Loucy (cell line): ENCODE measurements around the gene PTRH2.

ENCODE experiments used
- H2AFZ ChIP-seq: fragments of 200-600 bp; sonication (generic); 2 replicates; pipeline ENCODE4 v1.6.0; 2016; ENCODE audit warnings: antibody characterized with exemption, mild to moderate bottlenecking, low read length, moderate library complexity
- H3F3A ChIP-seq: fragments of 200-600 bp; 2 replicates; pipeline ENCODE4 v1.6.0; 2016; ENCODE audit warnings: antibody characterized with exemption, low read depth, mild to moderate bottlenecking
- H3K27me3 ChIP-seq: fragments of 200-600 bp; sonication (generic); 2 replicates; pipeline ENCODE4 v1.6.1; 2014; ENCODE audit warnings: low read length, mild to moderate bottlenecking; ENCODE audit not compliant: insufficient read depth, poor library complexity, severe bottlenecking
- H3K36me3 ChIP-seq: fragments of 200-600 bp; sonication (generic); 2 replicates; pipeline ENCODE4 v1.6.1; 2016; ENCODE audit warnings: low read length; ENCODE audit not compliant: insufficient read depth
- H3K4me1 ChIP-seq: fragments of 200-600 bp; sonication (generic); 2 replicates; pipeline ENCODE4 v1.5.1; 2014; ENCODE audit warnings: low read length, mild to moderate bottlenecking; ENCODE audit not compliant: insufficient read depth, poor library complexity, severe bottlenecking
- H3K4me2 ChIP-seq: fragments of 200-600 bp; sonication (generic); 2 replicates; pipeline ENCODE4 v1.6.0; 2014; ENCODE audit warnings: antibody characterized with exemption, low read length, low read depth, mild to moderate bottlenecking; ENCODE audit not compliant: poor library complexity, severe bottlenecking
- H3K4me3 ChIP-seq: fragments of 200-600 bp; sonication (generic); 2 replicates; pipeline ENCODE4 v1.5.1; 2014; ENCODE audit warnings: low read length, mild to moderate bottlenecking, mixed read lengths; ENCODE audit not compliant: poor library complexity, severe bottlenecking
- H3K79me2 ChIP-seq: fragments of 200-600 bp; sonication (generic); 2 replicates; pipeline ENCODE4 v1.6.1; 2014; ENCODE audit warnings: low read length; ENCODE audit not compliant: insufficient read depth
- H3K9ac ChIP-seq: fragments of 200-600 bp; sonication (generic); 2 replicates; pipeline ENCODE4 v1.6.0; 2014; ENCODE audit warnings: mild to moderate bottlenecking, low read depth, low read length, moderate library complexity; ENCODE audit not compliant: poor library complexity, severe bottlenecking
- H3K9me2 ChIP-seq: fragments of 200-600 bp; sonication (generic); replicated peaks from 2 replicates; pipeline ENCODE4 v1.6.1; 2016; ENCODE audit warnings: low read depth, low read length, mixed read lengths
- H3K9me3 ChIP-seq: fragments of 200-600 bp; sonication (generic); 2 replicates; pipeline ENCODE4 v1.6.1; 2014; ENCODE audit warnings: mild to moderate bottlenecking, antibody characterized with exemption, low read length, low read depth; ENCODE audit not compliant: insufficient read depth
- H4K20me1 ChIP-seq: fragments of 200-600 bp; sonication (generic); 2 replicates; pipeline ENCODE4 v1.6.0; 2014; ENCODE audit warnings: antibody characterized with exemption, low read length, mild to moderate bottlenecking; ENCODE audit not compliant: insufficient read depth, poor library complexity, severe bottlenecking
- EZH2phosphoT487 ChIP-seq: fragments of 200-600 bp; IDR thresholded peaks from 2 replicates; pipeline ENCODE4 v1.6.1; 2018; ENCODE audit warnings: antibody characterized with exemption, mild to moderate bottlenecking, moderate library complexity, borderline replicate concordance
- TF ChIP-seq, protein P1 (sequence below): fragments of 200-600 bp; sonication (generic); conservative IDR thresholded peaks from 2 replicates; pipeline ENCODE4 v1.5.1; 2014; ENCODE audit warnings: mild to moderate bottlenecking, antibody characterized with exemption, low read length

The PTRH2 gene

DNA sequence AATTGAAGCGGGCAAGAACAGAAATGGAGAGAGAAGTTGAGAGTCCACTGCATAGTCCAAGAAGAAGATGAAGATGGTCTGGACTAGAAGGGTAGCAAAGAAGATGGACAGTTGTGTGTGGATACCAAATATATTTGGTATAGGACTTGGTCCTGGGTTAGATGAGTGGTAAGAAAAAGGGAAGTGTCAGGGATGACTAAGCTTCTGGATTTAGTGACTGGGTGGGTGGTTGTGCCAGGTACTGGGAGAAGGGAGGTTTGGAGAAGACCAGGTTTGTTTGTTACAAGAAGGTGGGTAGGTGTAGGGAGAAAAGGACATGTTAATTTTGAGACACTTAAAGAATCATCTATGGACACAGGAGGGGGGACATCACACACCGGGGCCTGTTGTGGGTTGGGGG lies 5.6 kb upstream of the PTRH2 start:
- H3K9me2 ChIP-seq = no peaks in the 10 kb centered on the region
- peak overlapping the region; percentile 10 for H3K4me3 ChIP-seq
- no peaks in the 10 kb centered on the region for H3K9me3 ChIP-seq
- no peaks in the 10 kb centered on the region for H3K36me3 ChIP-seq
- H3K4me1 ChIP-seq = peaks cover 39% of the 10 kb centered on the region
- H3K27me3 ChIP-seq = no peaks in the 10 kb centered on the region
- H4K20me1 ChIP-seq = peaks cover 32% of the 10 kb centered on the region
- no peak overlapping the region for H3K9ac ChIP-seq
- peak overlapping the region; percentile 60 for H3K4me2 ChIP-seq
- H3F3A ChIP-seq = no peaks in the 10 kb centered on the region
- H2AFZ ChIP-seq = no peak overlapping the region
- TF ChIP-seq, protein P1, sequence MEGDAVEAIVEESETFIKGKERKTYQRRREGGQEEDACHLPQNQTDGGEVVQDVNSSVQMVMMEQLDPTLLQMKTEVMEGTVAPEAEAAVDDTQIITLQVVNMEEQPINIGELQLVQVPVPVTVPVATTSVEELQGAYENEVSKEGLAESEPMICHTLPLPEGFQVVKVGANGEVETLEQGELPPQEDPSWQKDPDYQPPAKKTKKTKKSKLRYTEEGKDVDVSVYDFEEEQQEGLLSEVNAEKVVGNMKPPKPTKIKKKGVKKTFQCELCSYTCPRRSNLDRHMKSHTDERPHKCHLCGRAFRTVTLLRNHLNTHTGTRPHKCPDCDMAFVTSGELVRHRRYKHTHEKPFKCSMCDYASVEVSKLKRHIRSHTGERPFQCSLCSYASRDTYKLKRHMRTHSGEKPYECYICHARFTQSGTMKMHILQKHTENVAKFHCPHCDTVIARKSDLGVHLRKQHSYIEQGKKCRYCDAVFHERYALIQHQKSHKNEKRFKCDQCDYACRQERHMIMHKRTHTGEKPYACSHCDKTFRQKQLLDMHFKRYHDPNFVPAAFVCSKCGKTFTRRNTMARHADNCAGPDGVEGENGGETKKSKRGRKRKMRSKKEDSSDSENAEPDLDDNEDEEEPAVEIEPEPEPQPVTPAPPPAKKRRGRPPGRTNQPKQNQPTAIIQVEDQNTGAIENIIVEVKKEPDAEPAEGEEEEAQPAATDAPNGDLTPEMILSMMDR = no peak
- TF ChIP-seq EZH2phosphoT487 = no peak
- peaks cover 89% of the 10 kb centered on the region for H3K79me2 ChIP-seq

DNA sequence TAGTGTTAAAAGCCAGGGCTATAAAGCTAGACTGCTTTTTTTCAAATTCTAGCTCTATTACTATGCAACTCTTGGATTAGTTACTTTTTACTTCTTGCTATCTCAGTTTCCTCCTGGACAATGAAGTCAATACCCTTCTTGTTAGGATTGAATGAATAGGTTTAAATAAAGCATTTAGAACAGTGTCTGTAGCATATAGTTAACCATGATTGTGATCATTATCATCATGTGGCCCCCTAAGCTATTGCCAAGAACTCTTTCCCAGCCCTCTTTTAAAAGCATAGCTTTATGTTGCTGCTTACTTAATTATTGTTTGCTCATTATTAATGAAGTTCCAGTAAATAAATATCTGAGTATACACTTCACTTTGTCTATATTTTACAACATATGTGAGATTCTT lies 4.7 kb upstream of the PTRH2 start:
- no peaks in the 10 kb centered on the region for H3K9me2 ChIP-seq
- TF ChIP-seq, protein P1 = no peak
- TF ChIP-seq EZH2phosphoT487 = no peak
- H3K9me3 ChIP-seq = no peaks in the 10 kb centered on the region
- H4K20me1 ChIP-seq = peaks cover 34% of the 10 kb centered on the region
- peaks cover 39% of the 10 kb centered on the region for H3K4me1 ChIP-seq
- no peak overlapping the region for H2AFZ ChIP-seq
- H3F3A ChIP-seq = no peaks in the 10 kb centered on the region
- peaks cover 89% of the 10 kb centered on the region for H3K79me2 ChIP-seq
- H3K27me3 ChIP-seq = peaks cover under 1% of the 10 kb centered on the region
- peak overlapping the region; percentile 60 for H3K4me2 ChIP-seq
- peak overlapping the region; percentile 19 for H3K4me3 ChIP-seq
- H3K36me3 ChIP-seq = no peaks in the 10 kb centered on the region
- H3K9ac ChIP-seq = no peak overlapping the region

DNA sequence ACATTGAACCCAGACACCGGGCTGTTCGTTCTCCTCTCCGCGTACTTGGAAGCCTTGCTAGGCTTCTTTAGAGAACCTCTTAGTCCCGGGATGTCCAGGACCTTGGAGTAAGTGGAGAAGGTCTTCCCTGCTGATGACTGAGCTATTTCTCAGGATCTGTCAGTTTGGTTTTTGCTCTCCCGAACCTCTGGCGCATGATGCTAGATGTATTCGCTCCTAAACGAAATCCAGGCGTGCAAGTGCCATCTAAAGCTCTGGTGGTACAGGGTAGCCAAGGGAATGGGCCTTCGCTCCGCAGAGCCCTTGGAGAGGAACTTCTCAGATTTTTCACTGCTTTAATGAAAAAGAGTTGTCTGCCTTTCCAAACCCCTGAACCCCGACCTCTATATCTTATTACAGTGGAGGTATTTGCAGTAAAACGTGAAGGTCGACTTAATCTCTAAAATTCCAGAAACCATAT lies 771 bp upstream of the PTRH2 start:
- Histone ChIP-seq H3K4me3 (peak overlapping the region; percentile 91), H3K9me2 (no peaks in the 10 kb centered on the region), H2AFZ (peak overlapping the region; percentile 73), H3K79me2 (peaks cover 97% of the 10 kb centered on the region), H3K4me1 (peaks cover 64% of the 10 kb centered on the region), H3K9ac (peak overlapping the region; percentile 85), H4K20me1 (peaks cover 55% of the 10 kb centered on the region), H3F3A (no peaks in the 10 kb centered on the region), H3K9me3 (no peaks in the 10 kb centered on the region), H3K27me3 (peaks cover 3% of the 10 kb centered on the region), H3K36me3 (no peaks in the 10 kb centered on the region), H3K4me2 (peak overlapping the region; percentile 94)
- TF ChIP-seq, protein P1 = no peak
- no peak for TF ChIP-seq EZH2phosphoT487
